NCI-H82 (cell line): ENCODE measurements around the gene CEP112.
"Not testable (repeated sequence)": the region's sequence is repeated elsewhere in the genome, so short reads cannot be mapped to it uniquely, and the experiment has no call there.

Experiments
- DNase-seq: peaks from one replicate; lab custom pipeline; 2025; lab: John Stamatoyannopoulos, UW

CEP112 gene

GRCh38 chr17:65886315-65887245 lies 305.4 kb downstream of the CEP112 start:
- no peak for DNase-seq

- DNase-seq, result no peak
These were observed 306.2 kb downstream of the CEP112 start for GRCh38 chr17:65885541-65886312.

GRCh38 chr17:65876985-65877384 lies 314.9 kb downstream of the CEP112 start:
- peak; percentile 61 for DNase-seq

GRCh38 chr17:65868881-65869280 lies 323.1 kb downstream of the CEP112 start:
- DNase-seq, result no peak

- DNase-seq, result no peak
These were observed 324.9 kb downstream of the CEP112 start for GRCh38 chr17:65867014-65867413.

- DNase-seq, result no peak
These were observed 326.1 kb downstream of the CEP112 start for GRCh38 chr17:65865715-65866425.

GRCh38 chr17:65864394-65864793 lies 327.5 kb downstream of the CEP112 start:
- no peak for DNase-seq

- DNase-seq, result no peak
These were observed 334.2 kb downstream of the CEP112 start for GRCh38 chr17:65857718-65858117.

GRCh38 chr17:65856865-65857264 lies 335.1 kb downstream of the CEP112 start:
- DNase-seq, result no peak

- DNase-seq, result no peak
These were observed 336.3 kb downstream of the CEP112 start for GRCh38 chr17:65855675-65856074.

- no peak for DNase-seq
These were observed 336.7 kb downstream of the CEP112 start for GRCh38 chr17:65855245-65855644.

- no peak for DNase-seq
These were observed 338.1 kb downstream of the CEP112 start for GRCh38 chr17:65853816-65854215.

GRCh38 chr17:65852911-65853310 lies 339.0 kb downstream of the CEP112 start:
- no peak for DNase-seq

GRCh38 chr17:65851965-65852736 lies 339.8 kb downstream of the CEP112 start:
- no peak for DNase-seq

GRCh38 chr17:65850486-65850885 lies 341.4 kb downstream of the CEP112 start:
- DNase-seq, result no peak

- DNase-seq, result no peak
These were observed 343.2 kb downstream of the CEP112 start for GRCh38 chr17:65848751-65849150.

- no peak for DNase-seq
These were observed 350.8 kb downstream of the CEP112 start for GRCh38 chr17:65841089-65841488.

GRCh38 chr17:65837232-65837631 lies 354.7 kb downstream of the CEP112 start:
- DNase-seq, result not testable (repeated sequence)

GRCh38 chr17:65833214-65833613 lies 358.7 kb downstream of the CEP112 start:
- no peak for DNase-seq

GRCh38 chr17:65830356-65830755 lies 361.6 kb downstream of the CEP112 start:
- no peak for DNase-seq

GRCh38 chr17:65826577-65826976 lies 365.4 kb downstream of the CEP112 start:
- DNase-seq, result not testable (repeated sequence)

GRCh38 chr17:65824901-65825300 lies 367.0 kb downstream of the CEP112 start:
- DNase-seq, result no peak
